HG03108 (cell line): ENCODE results near the gene SPATS2L.

Experiments
- ATAC-seq: cut with Tn5 transposase; IDR thresholded peaks from one replicate; pipeline ENCODE4 v1.9.1; 2021; ENCODE audit warnings: moderate library complexity; ENCODE audit not compliant: unreplicated experiment

Gene SPATS2L

GRCh38 chr2:200296118-200296517, 10.4 kb upstream of the SPATS2L start:
- no peak for ATAC-seq

- no peak for ATAC-seq
Measured at GRCh38 chr2:200297100-200297499, 9.4 kb upstream of the SPATS2L start.

GRCh38 chr2:200297989-200298388, 8.5 kb upstream of the SPATS2L start:
- ATAC-seq = no peak

GRCh38 chr2:200298816-200299215, 7.7 kb upstream of the SPATS2L start:
- no peak for ATAC-seq

- ATAC-seq = no peak
Measured at GRCh38 chr2:200300065-200300464, 6.4 kb upstream of the SPATS2L start.

- no peak for ATAC-seq
Measured at GRCh38 chr2:200300638-200301314, 5.7 kb upstream of the SPATS2L start.

GRCh38 chr2:200301953-200302858, 4.3 kb upstream of the SPATS2L start:
- ATAC-seq = no peak

GRCh38 chr2:200302940-200303727, 3.4 kb upstream of the SPATS2L start:
- ATAC-seq = no peak

- no peak for ATAC-seq
Measured at GRCh38 chr2:200305797-200306195, 697 bp upstream of the SPATS2L start.

GRCh38 chr2:200306931-200307723, 634 bp downstream of the SPATS2L start:
- peak; percentile 44 for ATAC-seq

GRCh38 chr2:200307724-200308545, 1.4 kb downstream of the SPATS2L start:
- no peak for ATAC-seq

- ATAC-seq = no peak
Measured at GRCh38 chr2:200308546-200309295, 2.2 kb downstream of the SPATS2L start.

- ATAC-seq = no peak
Measured at GRCh38 chr2:200309296-200310049, 3.0 kb downstream of the SPATS2L start.

- no peak for ATAC-seq
Measured at GRCh38 chr2:200310545-200310971, 4.1 kb downstream of the SPATS2L start.

GRCh38 chr2:200311139-200311538, 4.6 kb downstream of the SPATS2L start:
- ATAC-seq = no peak

GRCh38 chr2:200314976-200315567, 8.6 kb downstream of the SPATS2L start:
- no peak for ATAC-seq

GRCh38 chr2:200317975-200318374, 11.5 kb downstream of the SPATS2L start:
- ATAC-seq = no peak

- ATAC-seq = no peak
Measured at GRCh38 chr2:200318940-200319435, 12.5 kb downstream of the SPATS2L start.
